NCI-H446 treated with DMSO at 0.1 percent for 48 hours (cell line): Measurements from ENCODE around the gene EMID1.

Experiments used
- DNase-seq: peaks from one replicate; lab custom pipeline; 2025; lab: John Stamatoyannopoulos, UW

Gene EMID1

DNA sequence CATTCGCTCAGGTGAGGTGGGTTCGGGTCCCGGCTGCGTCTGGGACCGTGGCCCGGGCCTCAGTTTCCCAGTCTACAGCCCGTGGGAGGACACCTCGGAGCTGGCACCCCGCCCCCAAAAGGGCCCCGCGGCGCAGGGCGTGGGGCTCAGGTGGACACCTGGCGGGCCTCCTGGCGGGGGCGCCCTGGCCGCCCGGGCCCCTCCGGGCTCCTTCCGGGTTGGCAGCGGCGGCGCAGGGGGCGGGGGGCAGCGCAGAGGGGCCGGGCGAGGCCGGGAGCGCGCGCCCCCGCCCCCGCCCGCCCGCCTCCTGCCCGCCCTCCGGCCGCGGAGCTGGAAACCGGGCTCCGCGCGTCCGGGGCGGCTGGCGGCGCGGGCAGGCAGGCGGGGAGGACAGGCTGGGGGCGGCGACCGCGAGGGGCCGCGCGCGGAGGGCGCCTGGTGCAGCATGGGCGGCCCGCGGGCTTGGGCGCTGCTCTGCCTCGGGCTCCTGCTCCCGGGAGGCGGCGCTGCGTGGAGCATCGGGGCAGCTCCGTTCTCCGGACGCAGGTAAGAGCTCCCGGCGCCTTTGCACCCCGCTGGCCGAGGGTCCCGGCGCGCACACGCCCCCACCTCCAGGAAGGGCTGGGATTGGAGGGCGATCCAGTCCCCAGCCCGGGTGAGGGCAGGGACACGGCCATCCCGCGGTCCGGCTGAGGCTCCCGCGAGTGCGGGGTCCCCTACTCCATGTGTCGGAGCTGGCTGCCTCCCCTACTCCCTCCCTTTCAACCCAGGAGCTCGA lies at the start of gene EMID1:
Gene EMID1, plus strand, starts transcription at position 303 of the 778 bp plus-strand sequence. Its CDS starts 143 bp downstream, at position 446.
- DNase-seq, result no peak

DNA sequence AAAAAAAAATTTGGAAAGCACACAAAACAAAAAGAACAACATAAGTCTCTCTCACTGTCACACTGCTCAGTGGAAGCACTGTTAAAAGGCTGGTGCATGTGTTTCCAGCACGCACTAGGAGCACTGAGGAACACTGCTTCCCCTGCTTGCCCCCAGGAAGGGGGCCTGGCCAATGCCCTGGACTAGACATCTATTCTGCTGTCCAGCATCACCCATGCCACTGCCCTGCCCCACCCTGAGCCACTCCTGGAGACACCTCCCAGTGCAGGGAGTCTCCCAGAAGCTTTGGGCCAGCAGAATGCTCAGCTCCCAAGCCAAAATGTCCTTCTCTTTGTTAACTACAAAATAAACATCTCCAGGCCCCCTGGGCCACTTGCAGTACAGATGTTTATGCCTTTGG lies 49.7 kb upstream of the EMID1 start:
- DNase-seq, result no peak

DNA sequence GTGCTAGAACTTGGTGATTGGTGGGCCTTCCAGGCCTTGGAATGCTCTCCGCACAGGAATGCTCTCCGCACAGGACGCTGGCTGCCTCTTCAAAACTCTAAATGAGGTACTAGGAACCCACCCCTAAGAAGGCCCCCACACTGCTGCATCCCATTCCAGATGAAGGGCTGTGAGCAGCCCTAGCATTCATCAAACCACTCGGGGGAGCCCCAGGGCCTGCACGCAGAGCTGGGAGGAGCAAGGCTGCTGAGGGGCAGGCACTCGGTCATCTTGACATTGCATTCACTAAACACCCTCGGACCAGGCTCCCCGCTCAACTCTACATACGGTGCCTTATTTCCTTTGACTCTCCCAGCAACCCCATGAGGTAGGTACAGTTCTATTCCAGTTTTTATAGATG lies 49.2 kb upstream of the EMID1 start:
- DNase-seq, result no peak

DNA sequence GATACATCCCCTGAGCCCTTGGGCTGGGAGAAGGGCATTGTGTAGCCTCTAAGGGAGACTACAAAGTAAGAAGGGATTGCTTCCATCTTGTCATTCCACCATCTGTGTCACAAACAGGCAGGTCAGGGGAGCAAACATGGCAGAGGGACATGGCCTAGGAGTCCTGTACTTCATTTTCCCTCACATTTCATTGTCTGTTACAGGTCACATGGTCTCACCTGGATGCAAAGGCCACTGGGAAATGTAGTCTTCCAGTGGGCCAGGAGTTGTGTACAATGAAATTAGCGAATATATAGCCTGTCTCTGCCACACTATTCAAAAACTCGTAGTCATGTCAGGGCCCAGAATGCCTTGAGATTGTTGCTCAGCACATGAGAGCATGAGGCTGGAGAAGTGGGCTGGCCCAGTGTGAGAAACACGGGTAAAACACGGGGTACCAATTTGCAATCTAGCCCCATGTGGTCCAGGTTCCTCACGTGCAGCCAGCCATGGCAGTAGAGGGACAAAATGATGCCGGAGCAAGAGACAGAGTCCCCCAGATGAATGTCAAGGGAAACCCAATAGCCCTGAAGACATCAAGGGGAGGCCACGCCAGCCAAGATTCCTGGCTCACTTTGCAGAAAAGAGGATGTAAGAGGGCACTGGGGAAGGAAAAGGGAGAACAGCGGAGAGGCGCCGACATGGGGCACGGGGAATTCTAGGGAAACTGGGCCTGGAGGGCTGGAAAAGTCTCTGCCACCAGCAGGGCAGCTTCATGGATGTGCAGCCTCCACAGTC lies 47.7 kb upstream of the EMID1 start:
- DNase-seq, result no peak

DNA sequence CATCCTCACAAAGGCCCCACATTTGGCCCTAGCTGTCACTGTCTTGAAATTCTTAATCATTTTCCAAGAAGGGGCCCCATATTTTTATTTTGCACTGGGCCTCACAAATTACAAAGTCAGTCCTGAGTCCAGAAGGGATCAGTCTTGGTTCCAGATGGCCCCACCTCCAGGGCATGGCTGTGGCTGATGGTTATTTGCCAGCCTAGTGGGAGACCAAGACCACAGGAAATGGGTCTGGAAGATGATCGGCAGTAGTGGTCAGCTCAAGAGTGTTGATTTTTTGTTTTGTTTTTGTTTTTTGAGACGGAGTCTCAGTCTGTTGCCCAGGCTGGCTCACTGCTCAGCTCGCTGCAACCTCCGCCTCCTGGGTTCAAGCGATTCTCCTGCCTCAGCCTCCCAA lies 47.1 kb upstream of the EMID1 start:
- DNase-seq, result no peak

DNA sequence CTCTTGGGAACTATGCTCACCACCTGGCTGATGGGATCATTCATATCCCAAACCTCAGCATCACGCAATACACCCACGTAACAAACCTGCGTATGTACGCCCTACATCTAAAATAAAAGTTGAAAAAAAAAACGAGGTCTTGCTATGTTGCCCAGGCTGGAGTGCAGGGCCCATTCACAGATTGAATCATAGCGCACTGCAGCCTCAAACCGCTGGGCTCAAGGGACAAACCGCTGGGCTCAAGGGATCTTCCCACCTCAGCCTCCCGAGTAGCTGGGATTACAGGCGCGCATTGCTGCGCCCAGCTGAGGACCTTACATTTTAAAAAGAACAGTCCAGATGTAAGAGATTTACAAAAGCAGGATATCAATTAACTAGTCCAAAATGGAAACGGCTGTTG lies 41.9 kb upstream of the EMID1 start:
- no peak for DNase-seq

DNA sequence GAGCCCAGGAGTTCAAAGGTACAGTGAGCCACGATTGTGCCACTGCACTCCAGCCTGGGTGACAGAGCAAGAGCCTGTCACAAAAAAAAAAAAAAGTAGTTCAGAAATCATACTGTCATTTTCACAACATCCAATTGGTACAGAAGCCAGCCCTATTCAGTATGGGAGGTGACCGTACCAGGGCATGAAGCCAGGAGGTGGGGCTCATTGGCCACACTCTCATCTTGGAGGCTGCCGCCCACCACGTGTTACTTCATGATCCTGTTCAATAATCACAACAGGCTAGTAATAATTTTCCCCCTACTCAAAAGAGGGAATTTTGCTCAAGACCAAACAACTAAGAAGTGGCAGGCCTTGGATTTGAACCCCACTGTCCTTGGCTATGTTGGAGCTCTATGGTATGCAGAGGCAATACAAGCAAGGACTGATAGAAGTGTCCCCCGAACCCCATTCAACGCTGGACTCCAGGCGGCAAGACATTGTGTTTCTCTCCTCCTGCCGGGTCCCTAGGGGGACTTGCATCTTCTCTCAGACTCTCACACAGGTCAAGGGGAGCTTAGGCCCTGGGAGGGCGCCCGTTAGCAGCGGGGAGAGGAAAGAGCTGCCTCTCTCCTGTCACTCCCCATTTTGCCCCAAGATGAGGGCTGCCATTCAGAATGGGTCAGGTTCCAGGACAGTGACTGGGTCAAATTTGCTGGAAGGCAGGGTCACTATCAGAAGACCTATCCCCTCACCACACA lies 40.2 kb upstream of the EMID1 start:
- DNase-seq, result no peak

DNA sequence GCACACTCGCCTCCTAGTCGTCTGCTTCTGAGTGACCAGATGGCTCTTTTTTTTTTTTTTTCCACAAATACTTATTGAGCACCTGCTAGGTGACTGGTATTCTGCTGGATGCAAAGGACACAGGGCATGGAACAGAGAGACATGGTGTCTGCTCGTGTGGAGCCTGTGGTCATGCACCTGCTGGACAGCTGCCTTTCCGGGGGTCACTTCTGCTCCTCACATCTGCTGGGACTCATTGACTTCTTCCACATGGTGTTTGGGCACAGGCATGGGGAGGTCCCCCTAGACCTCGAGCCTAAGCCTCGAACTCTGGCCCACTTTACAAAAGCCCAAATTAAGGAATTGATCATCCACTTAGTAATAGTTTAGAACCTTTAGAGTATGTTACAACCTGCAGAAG lies 39.5 kb upstream of the EMID1 start:
- no peak for DNase-seq

DNA sequence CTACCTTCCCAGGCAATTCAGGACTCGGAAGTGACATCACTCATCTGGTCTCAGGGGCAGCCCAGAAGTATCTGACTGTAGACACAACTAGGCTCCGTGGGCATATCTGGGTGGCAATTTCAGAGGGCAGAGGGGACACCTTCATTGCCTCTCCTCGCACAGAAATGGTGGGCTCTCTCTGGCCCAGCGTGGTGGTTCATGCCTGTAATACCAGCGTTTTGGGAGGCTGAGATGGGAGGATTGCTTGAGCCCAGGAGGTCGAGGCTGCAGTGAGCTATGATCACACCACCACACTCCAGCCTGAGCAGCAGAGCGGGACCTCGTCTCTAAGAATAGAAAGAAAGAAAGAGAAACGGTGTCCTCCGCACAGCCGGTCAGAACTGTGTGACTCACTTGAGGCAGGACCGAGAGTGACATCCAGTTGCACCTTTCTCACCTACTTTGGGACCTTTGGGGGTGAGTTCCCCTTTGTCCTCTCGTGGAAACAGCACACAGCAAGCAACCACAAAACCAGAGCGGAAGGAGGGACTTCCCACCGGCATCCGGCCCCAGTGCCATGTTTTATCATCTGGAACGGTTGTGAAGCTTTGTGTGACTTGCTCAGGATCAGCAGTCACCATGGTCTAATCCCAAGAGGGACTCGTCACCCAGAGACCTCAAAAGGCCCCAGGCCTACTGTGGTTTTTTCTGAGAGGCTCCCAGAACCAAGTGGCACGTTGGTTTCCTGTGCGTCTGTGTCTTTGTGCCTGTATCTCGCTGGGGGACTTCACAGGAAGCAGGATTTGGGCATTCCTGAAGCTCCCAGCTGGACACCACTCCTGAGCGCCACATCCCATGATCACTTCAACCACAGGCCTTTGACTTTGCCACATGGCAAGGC lies 38.4 kb upstream of the EMID1 start:
- DNase-seq, result no peak

DNA sequence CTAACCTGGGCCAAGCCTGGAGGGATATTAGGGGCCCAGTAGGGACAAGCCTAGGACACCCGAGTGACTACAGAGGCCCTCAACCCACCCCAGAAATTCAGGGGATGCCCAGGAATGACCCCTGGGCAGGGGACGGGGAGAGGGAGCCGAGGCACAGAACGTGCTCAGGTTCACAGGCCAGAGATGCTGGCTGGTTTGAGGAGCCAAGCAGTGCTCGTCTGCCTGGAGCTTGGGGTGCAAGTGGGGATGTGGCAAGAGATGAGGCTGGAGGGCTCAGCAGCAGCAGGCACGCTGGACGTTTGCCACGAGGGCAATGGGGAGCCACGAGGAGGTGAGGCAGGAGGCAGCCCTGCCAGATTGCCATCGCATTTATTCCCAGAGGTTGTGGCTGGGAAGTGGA lies 34.0 kb upstream of the EMID1 start:
- DNase-seq, result no peak

DNA sequence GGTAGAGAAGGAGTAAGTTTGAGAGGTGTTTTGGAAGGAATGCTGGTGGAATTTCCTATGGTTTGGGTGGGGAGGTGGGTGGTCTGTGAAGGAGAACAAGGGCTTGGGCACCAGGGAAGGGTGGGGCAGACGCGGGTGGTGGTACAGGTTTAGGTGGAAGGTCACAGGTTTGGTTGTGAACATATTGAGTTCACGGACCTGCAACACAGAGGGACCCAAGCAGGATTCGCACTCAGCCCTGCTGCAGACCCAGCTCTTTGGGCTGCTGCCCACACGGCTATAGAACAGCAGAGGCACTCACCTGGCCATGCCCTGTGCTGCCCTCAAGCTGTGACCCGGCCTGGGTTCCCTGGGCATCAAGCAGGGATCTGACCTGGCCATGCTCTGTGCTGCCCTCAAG lies 33.5 kb upstream of the EMID1 start:
- DNase-seq, result no peak

DNA sequence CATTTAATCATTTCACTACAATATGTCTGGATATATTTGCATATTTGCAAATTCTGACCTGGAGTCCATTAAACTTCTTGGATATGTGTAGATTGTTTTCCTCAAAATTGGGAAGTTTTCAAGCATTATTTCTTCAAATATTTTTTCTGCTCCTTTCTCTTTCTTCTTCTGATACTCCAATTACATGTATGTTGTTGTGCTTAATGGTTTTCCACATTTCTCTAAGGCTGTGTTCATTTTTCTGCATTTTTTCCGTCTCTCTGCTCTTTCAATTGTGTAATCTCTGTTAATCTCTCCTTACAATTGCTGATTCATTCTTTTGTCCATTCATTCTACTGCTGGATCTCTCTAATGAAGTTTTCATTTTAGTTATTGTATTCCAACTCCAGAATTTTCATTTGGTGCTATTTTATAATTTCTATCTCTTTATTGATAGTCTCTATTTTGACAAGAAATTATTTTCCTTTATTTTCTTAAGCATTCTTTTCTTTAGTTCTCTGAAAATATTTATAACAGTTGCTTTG lies 30.3 kb upstream of the EMID1 start:
- no peak for DNase-seq

DNA sequence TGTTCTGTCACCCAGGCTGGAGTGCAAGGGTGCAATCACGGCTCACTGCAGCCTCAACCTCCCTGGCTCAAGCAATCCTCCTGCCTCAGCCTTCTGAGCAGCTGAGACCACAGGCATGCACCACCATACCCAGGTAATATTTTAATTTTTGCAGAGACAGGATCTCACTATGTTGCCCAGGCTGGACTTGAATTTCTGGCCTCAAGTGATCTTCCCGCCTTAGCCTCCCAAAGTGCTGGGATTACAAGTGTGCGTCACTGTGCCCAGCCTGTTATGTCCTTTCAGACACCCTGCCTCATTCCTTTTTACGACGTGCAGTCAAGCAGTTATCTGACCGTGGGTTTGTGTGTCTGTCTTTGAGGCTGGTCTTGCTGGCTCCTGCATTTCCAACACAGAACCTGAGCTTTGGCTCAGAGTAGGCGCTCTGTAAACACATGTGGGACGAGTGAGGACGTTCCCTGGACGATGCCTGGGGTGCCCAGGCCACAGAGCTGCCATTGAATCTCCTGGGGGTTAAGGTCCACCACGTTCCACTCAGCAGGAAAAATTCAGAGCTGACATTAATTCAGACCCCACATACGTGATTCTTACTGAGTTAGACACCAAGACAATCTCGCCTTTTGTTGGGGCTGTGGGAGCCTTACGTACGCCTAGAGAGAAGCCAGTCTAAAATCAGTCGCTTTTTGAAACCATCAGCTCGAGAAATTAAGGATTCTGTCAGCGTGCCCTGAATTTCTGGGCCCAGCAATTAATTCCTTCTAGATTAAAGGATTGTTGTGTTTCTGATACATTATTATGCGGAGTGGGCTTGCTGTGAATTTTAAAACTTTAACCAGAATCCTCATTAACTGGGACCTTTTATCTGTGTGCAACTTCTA lies 21.5 kb upstream of the EMID1 start:
- no peak for DNase-seq

DNA sequence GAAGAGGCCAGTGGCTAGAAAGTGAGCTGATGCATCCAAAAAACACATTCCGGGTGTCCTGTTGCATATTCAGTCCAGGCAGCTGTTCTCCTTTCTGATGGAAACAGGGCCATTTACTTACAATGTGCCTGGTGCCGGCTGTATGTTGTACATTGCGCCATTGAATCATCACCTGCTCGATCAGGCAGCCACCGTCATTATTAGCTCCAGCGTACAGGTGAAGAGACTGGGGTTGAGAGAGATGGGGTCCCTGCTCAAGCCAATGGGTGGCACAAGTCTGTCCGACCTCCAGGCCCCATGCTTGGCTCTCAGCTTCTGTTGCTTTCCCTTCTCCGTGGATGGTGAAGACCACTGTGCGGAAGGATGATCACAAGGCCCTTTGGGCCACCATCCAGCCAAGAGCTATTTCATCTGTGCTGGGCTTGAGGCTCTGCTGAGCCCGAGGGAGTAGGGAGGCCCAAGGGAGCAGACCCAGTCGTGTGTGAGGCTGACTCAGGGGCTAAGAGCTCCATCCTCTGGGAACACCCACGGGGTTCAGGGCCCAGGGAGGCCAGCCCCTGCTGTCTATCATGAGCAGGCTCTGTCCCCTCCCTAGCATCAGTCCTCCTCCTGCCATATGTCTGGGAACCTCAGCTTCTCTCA lies 20.7 kb upstream of the EMID1 start:
- DNase-seq, result no peak

DNA sequence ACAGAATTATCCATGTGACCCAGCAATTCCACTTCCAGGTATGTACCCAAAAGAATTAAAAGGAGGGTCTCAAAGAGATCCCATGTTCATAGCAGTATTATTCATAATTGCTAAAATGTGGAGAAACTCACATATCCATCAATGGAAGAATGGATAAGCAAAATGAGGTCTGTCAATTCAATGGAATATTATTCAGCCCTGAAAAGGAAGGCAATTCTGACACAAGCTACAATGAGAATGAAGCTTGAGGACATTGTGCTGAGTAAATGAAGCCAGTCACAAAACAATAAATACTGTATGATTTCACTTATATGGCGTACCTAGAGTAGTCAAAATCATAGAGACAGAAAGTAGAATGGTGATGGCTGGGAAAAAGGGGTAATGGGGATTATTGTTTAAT lies 19.4 kb upstream of the EMID1 start:
- DNase-seq, result no peak

DNA sequence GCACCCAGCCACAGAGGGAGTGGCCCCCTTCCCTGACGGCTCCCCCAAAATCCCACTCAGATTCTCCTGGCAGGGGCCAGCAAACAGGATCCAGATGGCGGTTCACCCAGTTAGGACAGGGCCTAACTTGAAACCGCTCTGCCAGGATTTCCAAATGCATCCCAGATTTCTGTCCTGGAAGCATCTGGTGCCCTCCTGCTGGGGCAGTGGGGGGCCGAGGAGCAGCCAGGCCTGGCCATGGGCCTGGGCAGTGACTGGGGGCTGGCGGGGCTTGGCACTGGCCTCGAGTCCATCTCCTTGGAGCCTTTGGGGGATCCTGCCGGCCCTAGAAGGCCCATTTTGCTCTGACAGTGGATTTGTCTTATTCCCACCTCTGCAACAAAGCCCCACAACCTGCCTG lies 17.9 kb upstream of the EMID1 start:
- DNase-seq, result peak; percentile 55

DNA sequence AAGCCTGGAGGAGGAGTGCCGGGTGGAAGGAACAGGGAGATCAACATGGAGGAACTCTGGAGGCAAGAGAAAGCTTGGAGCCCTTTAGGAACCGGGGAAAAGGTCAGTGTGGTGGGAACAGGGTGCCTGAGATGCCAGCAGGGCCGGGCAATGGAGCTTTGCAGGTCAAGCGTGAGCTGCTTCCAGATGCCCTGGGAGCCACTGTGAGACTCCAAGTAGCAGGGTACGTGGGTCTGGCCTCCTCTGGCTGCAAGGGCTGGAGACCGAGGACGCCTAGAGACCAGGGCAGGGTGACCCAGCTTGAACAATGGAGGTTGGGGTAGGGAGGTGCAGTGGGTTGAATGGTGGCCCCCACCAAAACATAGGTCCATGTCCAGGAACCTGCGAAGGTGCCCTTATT lies 15.6 kb upstream of the EMID1 start:
- no peak for DNase-seq

DNA sequence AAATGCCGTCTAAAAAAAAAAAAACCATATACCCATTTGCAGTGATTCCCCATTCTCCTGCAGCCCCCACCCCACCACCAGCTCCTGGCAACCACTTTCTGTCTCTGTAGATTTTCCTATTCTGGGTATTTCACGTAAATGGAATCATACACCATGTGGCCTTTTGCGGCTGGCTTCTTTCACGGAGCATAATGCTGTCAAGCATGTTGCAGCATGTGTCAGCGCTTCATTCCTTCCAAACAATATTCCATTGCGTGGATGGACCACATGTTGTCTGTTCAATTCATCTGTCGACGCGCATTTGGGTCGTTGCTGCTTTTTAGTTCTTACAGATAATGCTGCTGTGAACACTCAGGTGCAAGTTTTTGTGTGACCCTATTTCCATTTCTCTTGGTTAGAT lies 14.8 kb upstream of the EMID1 start:
- peak; percentile 52 for DNase-seq

DNA sequence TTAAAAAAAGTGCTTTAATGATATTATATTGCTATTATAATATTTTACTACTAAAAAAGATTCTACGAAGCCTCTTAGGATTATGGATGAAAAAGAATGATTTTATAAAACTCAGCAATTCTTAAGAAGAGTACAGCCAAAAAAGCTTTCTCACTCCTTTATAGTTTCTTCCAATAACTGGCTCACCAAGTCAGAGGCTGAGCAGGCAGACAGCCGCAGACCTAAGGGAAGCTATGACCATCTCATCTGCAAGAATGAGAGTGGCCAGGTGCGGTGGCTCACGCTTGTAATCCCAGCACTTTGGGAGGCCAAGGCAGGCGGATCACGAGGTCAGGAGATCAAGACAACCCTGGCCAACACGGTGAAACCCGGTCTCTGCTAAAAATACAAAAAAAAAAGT lies 12.7 kb upstream of the EMID1 start:
- DNase-seq, result no peak

DNA sequence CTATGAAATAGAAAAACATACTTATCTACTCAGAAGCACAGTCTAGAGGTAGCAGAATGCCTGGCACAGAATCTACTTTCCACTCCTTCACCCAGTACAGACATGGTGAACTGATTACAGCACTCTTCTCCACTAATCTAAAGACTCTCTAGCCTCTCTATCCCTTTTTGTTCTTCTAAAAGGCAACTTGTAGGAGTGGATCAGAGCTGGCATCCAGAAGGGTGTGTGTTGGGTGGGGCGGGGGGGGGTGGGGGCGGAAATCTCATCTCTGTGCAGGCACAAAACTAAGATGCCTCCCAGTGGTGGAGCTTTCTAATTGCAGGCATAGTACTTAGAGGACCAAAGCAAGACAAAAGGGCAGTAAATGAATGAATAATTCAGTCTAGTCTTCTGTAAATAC lies 11.5 kb upstream of the EMID1 start:
- no peak for DNase-seq
